ENCODE measurements around the gene FBN2.

- TF ChIP-seq, protein P1, sequence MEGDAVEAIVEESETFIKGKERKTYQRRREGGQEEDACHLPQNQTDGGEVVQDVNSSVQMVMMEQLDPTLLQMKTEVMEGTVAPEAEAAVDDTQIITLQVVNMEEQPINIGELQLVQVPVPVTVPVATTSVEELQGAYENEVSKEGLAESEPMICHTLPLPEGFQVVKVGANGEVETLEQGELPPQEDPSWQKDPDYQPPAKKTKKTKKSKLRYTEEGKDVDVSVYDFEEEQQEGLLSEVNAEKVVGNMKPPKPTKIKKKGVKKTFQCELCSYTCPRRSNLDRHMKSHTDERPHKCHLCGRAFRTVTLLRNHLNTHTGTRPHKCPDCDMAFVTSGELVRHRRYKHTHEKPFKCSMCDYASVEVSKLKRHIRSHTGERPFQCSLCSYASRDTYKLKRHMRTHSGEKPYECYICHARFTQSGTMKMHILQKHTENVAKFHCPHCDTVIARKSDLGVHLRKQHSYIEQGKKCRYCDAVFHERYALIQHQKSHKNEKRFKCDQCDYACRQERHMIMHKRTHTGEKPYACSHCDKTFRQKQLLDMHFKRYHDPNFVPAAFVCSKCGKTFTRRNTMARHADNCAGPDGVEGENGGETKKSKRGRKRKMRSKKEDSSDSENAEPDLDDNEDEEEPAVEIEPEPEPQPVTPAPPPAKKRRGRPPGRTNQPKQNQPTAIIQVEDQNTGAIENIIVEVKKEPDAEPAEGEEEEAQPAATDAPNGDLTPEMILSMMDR (IDR thresholded peaks at IDR 0.05), result no peak
- TF ChIP-seq EP300 (IDR thresholded peaks at IDR 0.05), result no peak
- no peak for TF ChIP-seq POLR2A (IDR thresholded peaks at IDR 0.05)
- no peak for TF ChIP-seq POLR2AphosphoS5 (IDR thresholded peaks at IDR 0.05)
These were observed 5.3 kb downstream of the FBN2 start for GRCh38 chr5:128532776-128533175.
